GM18526 (cell line): ENCODE measurements around the gene BTN3A1.

Experiments used
- POLR2A ChIP-seq: IDR thresholded peaks from 3 replicates; pipeline ENCODE4 v1.6.1; 2011; ENCODE audit not compliant: insufficient read length; ENCODE audit errors: extremely low read depth

Gene BTN3A1

DNA sequence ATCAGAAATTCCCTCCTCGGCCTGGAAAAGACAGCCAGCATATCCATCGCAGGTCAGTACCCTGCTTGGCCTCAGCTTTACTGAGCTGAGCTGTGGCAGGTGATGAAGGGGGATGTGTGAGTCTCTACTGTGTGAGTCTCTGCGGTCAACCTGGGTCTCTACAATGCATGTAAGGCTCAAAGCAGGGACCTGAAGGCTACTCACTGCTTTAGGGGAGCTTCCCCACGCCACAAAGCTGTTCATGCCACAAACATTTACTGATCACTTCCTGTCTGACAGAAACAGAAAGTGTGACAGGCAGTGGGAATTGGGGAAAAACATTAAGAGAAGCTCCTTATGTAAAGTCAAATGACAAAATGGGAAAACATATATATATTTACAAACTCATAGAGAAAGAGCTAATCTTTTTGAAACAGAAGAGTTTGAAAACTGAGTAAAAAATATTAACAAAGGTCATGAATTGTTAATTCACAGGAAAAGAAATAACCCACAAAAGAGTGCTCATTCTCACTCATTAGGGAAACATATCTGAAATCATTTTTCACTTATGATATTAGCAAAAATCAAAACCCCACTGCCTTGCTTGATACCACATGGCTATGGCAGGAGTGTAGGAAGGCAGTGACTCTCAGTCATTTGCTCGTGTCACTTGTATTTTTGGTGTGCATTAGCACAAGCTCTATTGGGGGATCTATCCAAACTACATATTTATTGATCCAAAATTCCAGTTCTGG lies 44.0 kb downstream of the BTN3A1 start:
- no peak for TF ChIP-seq POLR2A

DNA sequence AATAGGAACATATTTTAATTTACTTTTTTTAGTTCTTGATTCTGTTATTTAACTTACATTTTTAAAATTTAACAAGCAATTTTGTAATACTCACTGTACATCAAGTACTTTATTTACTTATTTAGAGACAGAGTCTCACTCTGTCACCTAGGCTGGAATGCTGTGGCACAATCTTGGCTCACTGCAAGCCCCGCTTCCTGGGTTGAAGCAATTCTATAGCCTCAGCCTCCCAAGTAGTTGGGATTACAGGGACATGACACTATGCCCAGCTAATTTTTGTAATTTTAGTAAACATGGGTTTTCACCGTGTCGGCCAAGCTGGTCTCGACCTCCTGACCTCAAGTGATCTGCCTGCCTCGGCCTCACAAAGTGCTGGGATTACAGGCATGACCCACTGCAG lies 45.2 kb downstream of the BTN3A1 start:
- no peak for TF ChIP-seq POLR2A

DNA sequence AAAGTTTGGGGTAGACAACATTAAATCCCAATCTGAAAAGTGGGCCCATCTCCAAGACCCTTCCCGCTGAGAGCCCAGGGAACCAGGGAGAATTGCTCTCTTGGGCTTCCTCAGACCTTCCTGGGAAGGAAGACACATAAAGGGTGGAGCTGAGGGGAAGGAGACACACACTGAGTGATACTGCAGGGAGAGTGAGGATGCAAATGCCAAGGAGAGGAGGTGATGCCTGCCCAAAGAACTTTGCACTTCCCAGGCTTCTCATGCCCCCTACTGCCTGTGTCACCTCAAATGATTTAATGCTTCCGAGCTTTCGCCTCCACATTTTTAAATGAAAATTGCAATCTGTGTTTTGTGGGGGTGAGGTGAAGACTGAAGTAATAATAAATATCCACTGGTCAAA lies 48.2 kb downstream of the BTN3A1 start:
- TF ChIP-seq POLR2A: no peak

DNA sequence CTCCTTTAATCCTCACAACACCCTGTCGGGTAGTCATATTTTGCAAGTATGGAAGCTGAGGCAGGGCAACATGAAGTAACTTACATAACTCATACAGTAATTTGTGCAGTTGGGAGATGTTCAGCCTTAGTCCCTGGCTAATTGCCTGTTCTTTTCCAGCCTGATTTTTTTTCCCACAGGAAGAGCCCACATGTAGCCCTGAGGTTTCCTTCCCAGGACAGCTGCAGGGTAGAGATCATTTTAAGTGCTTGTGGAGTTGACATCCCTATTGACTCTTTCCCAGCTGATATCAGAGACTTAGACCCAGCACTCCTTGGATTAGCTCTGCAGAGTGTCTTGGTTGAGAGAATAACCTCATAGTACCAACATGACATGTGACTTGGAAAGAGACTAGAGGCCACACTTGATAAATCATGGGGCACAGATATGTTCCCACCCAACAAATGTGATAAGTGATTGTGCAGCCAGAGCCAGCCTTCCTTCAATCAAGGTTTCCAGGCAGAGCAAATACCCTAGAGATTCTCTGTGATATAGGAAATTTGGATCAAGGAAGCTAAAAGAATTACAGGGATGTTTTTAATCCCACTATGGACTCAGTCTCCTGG lies 50.7 kb downstream of the BTN3A1 start:
- TF ChIP-seq POLR2A: no peak

DNA sequence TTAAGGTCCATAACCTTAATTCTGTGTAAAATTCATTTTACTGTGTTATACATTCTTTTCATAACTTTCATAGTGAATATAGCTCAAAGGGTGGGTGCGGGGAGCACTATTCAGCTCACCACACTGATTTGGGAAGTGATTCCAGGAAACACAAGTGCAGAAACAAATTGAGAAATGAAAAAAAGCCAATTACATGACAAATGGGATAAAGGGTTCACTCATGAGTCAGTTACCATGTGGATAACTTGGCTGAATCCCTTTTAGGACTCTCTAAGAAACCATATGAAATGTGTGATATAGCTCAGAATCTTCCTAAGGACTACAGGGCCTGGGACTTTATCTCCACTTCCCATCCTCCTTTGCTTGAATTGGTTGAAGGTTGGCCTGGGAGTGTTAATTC lies 52.6 kb downstream of the BTN3A1 start:
- no peak for TF ChIP-seq POLR2A

DNA sequence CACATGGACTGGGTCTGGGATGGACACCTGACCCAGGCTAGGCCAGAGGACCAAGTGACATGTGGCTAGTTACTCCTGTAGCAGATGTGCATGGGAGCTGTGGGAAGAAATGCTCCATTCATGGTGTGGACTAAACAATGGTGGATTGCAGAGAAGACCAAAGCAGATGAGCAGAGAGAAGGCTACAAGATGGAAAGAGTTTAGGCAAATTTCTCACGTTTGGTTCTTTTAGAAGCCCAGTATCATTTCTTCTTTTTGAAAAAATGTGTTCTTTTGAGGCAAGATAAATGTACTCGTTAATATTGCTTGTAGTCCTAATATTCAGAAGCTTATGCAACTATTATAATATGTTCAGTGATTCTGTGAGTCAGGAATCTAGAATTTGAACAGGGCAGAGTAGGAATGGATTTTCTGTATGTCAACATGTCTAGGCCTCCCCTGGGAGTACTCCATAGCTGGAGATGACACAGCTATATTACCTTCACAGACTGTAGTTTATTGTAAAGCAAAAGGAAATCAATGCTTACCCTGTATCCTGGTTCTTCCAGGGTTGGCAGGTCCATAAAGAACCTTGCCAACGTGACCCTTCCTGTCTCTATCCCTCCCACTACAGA lies 53.4 kb downstream of the BTN3A1 start:
- TF ChIP-seq POLR2A: no peak

DNA sequence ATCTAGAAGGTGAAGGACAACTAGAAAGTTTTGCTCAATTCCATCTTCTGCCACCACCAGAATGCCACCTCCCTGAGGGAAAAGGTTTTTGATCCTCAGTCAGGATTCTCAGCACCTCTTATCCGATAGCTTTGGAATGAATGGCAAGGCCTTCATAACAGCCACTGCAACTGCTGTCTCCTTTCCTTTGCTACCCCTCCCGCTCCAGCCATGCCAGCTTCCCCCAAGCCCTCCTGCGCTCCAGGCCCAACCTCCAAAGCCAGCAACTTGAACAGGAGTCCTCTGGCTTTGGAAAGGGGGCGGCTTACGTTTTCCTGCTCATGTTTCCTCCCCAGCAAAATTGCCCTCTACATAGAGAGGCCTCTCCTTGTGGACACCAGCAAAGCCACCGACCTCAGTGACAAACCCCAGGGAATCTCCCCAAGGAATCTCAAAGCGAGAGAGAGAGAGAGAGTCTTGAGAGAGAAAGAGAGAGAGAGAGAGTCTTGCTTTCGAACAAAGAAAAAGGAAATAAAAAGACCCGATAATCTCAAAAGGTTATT lies 55.3 kb downstream of the BTN3A1 start:
- TF ChIP-seq POLR2A: no peak

DNA sequence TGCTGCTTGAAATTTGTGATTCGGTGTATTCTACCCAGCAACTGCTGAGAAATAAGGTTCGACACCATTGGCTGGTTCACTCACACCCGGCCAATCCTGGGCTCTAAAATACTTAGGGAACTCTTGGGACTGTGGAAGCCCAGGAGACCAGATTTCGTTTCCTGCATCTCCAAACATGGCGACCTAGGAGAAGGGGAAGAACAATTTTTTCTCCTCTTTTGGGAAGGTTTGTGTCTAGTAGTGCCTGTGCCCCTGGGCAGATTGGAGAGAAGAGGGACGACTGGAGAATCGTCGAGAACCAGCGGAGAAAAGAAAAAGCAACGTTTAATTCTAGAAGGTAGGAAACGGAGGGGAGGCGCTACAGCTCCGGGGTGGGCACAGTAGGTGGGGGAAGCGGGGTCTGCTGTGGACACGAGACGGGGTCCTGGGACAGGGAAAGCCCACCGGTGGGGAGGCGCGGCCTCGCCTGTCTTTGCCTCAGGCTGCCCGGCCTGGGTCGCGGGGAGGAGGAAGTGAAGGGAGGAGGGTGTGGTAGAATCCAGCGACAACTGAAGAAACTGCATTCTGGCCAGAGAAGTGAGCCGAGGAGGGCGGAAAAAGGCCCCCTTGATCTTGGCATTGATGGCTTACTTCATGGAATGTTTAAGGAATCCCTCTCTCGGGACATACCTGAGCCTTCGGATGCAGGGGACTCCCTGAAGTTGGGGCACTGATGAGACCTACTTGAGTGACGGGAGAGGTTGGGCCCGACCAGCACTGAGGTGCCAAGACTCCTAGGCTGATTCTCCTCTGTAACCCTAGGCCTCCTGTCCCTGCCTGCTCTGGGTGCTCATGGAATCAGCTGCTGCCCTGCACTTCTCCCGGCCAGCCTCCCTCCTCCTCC lies 56.0 kb downstream of the BTN3A1 start, which contains the start of gene BTN2A1:
Gene BTN2A1, plus strand, starts transcription at position 150 of the 883 bp plus-strand sequence. Its CDS starts 682 bp downstream, at position 832.
- no peak for TF ChIP-seq POLR2A

DNA sequence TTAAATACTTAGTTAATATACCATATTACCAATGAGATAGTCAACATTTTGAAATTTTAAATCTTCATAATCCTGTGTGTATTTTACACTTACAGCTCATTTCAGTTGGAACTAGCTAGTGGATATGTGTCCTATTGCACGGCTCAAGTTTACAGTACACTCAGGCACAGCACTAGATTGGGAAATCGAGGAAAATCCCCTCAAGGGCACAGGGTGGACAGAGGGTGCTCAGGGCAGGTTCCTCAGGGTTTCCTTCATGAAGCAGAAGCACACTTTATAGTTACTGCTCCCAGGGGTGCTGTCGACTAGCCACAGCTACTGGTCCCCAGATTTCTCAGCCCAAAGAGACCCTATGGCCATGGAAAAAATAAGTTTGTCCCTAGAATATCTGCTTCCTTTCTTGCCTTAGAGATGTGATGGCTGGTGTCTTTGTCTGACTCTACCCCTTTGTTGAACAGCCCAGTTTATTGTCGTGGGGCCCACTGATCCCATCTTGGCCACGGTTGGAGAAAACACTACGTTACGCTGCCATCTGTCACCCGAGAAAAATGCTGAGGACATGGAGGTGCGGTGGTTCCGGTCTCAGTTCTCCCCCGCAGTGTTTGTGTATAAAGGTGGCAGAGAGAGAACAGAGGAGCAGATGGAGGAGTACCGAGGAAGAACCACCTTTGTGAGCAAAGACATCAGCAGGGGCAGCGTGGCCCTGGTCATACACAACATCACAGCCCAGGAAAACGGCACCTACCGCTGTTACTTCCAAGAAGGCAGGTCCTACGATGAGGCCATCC lies 57.1 kb downstream of the BTN3A1 start:
- TF ChIP-seq POLR2A: no peak

DNA sequence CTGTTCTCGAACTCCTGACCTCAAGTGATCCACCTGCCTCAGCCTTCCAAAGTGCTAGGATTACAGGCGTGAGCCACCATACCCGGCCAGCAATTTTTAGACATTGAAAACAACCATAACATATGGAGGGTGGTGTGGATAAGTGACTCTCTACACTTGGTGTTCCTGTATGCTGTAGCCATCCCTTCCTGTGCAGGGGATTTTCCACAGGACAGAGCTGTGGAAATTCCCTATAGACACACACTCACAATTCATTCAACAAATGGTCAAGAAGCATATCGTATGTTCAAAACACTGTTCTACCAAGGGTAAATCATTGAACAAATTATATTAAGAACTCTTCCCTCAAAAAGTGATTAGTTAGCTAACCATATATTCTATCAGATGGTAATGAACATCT lies 61.9 kb downstream of the BTN3A1 start:
- TF ChIP-seq POLR2A: no peak

DNA sequence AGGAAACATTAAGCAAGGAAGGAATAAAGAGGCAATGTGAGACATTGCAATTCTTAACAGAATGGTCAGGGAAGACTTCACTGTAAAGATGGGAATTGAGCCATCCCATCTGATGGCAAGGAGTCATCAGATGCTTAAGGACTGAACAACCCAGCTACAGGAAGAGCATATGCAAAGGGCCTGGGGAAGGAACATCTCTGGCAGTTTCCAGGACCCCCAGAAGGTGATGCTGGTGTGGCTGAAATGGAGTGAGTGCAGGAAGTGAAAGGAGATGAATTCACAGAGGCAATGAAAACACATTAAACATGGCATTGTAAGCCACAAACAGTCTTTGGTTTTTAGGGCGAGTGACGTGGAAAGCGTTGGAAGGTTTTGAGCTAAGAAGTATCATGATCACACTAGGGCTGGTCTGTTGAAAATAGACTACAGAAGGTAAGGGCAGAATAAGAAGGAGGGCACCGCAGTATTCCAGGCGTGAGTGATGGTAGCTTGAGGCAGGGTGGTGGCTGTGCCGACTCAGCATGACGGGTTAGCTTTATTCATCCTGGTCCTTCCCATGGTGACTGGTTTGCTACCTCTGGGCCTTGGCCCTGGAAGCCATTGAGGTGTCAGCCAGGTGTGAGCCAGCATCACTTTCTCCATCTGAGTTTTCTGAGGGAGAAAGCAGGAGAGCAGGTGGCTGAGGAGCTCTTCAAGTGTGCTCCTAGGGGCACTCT lies 62.5 kb downstream of the BTN3A1 start:
- no peak for TF ChIP-seq POLR2A
